ENCODE data around the gene PPP1R27.

The PPP1R27 gene

GRCh38 chr17:81845361-81845760 lies 10.5 kb upstream of the PPP1R27 start:
- H3K4me3 ChIP-seq (ENCODE audit: low read depth, low read length): no peak overlapping the region
- in situ Hi-C loops (cut with HindIII; ENCODE audit: low sequenced_read_pairs): no loop called here
- no peak for DNase-seq (ENCODE audit: low read depth)
- no peak for TF ChIP-seq CTCF (IDR thresholded peaks at IDR 0.05; ENCODE audit: low read depth, low read length, missing control alignments)

- no peak for DNase-seq (ENCODE audit: low read depth)
- in situ Hi-C loops (cut with HindIII; ENCODE audit: low sequenced_read_pairs): no loop called here
- H3K4me3 ChIP-seq (ENCODE audit: low read depth, low read length): no peak overlapping the region
- no peak for TF ChIP-seq CTCF (IDR thresholded peaks at IDR 0.05; ENCODE audit: low read depth, low read length, missing control alignments)
Observed at GRCh38 chr17:81844887-81845286, 10.0 kb upstream of the PPP1R27 start.

- no peak for TF ChIP-seq CTCF (IDR thresholded peaks at IDR 0.05; ENCODE audit: low read depth, low read length, missing control alignments)
- in situ Hi-C loops (cut with HindIII; ENCODE audit: low sequenced_read_pairs): no loop called here
- no peak for DNase-seq (ENCODE audit: low read depth)
Observed at GRCh38 chr17:81844327-81844851, 9.5 kb upstream of the PPP1R27 start.

GRCh38 chr17:81843713-81844326 lies 9.0 kb upstream of the PPP1R27 start:
- in situ Hi-C loops (cut with HindIII; ENCODE audit: low sequenced_read_pairs): no loop called here
- H3K4me3 ChIP-seq (ENCODE audit: low read depth, low read length): no peak overlapping the region
- no peak for DNase-seq (ENCODE audit: low read depth)
- no peak for TF ChIP-seq CTCF (IDR thresholded peaks at IDR 0.05; ENCODE audit: low read depth, low read length, missing control alignments)

More at GRCh38 chr17:81844327-81844851, 9.5 kb upstream of the PPP1R27 start:
- H3K4me3 ChIP-seq (ENCODE audit: low read depth, low read length): no peak overlapping the region

- H3K4me3 ChIP-seq (ENCODE audit: low read depth, low read length): no peak overlapping the region
- in situ Hi-C loops (cut with HindIII; ENCODE audit: low sequenced_read_pairs): no loop called here
- no peak for DNase-seq (ENCODE audit: low read depth)
- TF ChIP-seq CTCF (IDR thresholded peaks at IDR 0.05; ENCODE audit: low read depth, low read length, missing control alignments): no peak
Observed at GRCh38 chr17:81842725-81843504, 8.1 kb upstream of the PPP1R27 start.

- DNase-seq (ENCODE audit: low read depth): no peak
- H3K4me3 ChIP-seq (ENCODE audit: low read depth, low read length): no peak overlapping the region
- no peak for TF ChIP-seq CTCF (IDR thresholded peaks at IDR 0.05; ENCODE audit: low read depth, low read length, missing control alignments)
- in situ Hi-C loops (cut with HindIII; ENCODE audit: low sequenced_read_pairs): no loop called here
Observed at GRCh38 chr17:81842378-81842724, 7.5 kb upstream of the PPP1R27 start.
